IMR-90 (cell line): ENCODE results near the gene SLC22A31. TPM values are rescaled to one million over a fixed set of nuclear protein-coding genes. Genes with fewer than 3 reads are reported as not detected.

Experiments used
- ATAC-seq: fragments of 200-7000 bp; cut with Tn5 transposase; 2 replicates; pipeline ENCODE4 v1.9.1; 2020; ENCODE audit warnings: low read depth, mild to moderate bottlenecking, moderate library complexity
- BruUV-seq: library from RNA; stranded (reverse); fragments of 400-500 nt; replicated peaks from 2 replicates; lab custom pipeline; 2021; lab: Mats Ljungman, UMichigan
- CTCF ChIA-PET: fragments of 300-600 bp; formaldehyde crosslinking; extraction: SDS; loops from one replicate; lab custom pipeline; 2021; ENCODE audit warnings: antibody characterized with exemption; lab: Yijun Ruan, JAX
- POLR2A ChIA-PET: fragments of 300-600 bp; sonication (Branson Sonifier 250); formaldehyde crosslinking; loops from one replicate; lab custom pipeline; 2022; ENCODE audit warnings: antibody characterized with exemption; ENCODE audit not compliant: unreplicated experiment; lab: Charles Lee
- DNase-seq: peaks from one replicate; pipeline ENCODE4 v3.0.0; 2013
- H2AFZ ChIP-seq: replicated peaks from 2 replicates; pipeline ENCODE3; 2013; ENCODE audit warnings: low read length, mild to moderate bottlenecking; ENCODE audit not compliant: poor library complexity
- H2AK5ac ChIP-seq: 2 replicates; pipeline ENCODE4 v1.6.1; 2013; ENCODE audit warnings: low read depth, low read length, inconsistent platforms
- H2AK9ac ChIP-seq: replicated peaks from 2 replicates; pipeline ENCODE3; 2013; ENCODE audit warnings: mild to moderate bottlenecking, low read depth, low read length, moderate library complexity; ENCODE audit not compliant: poor library complexity
- H2BK120ac ChIP-seq: 2 replicates; pipeline ENCODE4 v1.6.1; 2013; ENCODE audit warnings: low read depth, low read length, inconsistent platforms
- H2BK15ac ChIP-seq: 3 replicates; pipeline ENCODE4 v1.6.1; 2013; ENCODE audit warnings: low read depth, low read length, inconsistent platforms
- H2BK20ac ChIP-seq: 2 replicates; pipeline ENCODE4 v1.6.1; 2013; ENCODE audit warnings: low read depth, mild to moderate bottlenecking, inconsistent platforms, low read length, moderate library complexity
- H2BK5ac ChIP-seq: 2 replicates; pipeline ENCODE4 v1.6.1; 2013; ENCODE audit warnings: mild to moderate bottlenecking, low read depth, low read length, inconsistent platforms; ENCODE audit not compliant: poor library complexity, severe bottlenecking
- H3K14ac ChIP-seq: replicated peaks from 2 replicates; pipeline ENCODE4 v1.6.1; 2013; ENCODE audit warnings: low read depth, low read length, inconsistent platforms
- H3K18ac ChIP-seq: 2 replicates; pipeline ENCODE4 v1.6.1; 2013; ENCODE audit warnings: low read depth, low read length, control low read depth
- H3K23ac ChIP-seq: 2 replicates; pipeline ENCODE4 v1.6.1; 2013; ENCODE audit warnings: low read depth, low read length, inconsistent platforms
- H3K27ac ChIP-seq: 2 replicates; pipeline ENCODE4 v1.5.1; 2013; ENCODE audit warnings: mild to moderate bottlenecking, control low read depth, low read length; ENCODE audit not compliant: insufficient read depth
- H3K27me3 ChIP-seq: 2 replicates; pipeline ENCODE4 v1.6.1; 2013; ENCODE audit warnings: low read length; ENCODE audit not compliant: control insufficient read depth, insufficient read depth
- H3K36me3 ChIP-seq: 2 replicates; pipeline ENCODE4 v1.6.1; 2013; ENCODE audit warnings: low read length, mixed read lengths; ENCODE audit not compliant: control insufficient read depth, insufficient read depth
- H3K4ac ChIP-seq: 2 replicates; pipeline ENCODE4 v1.6.1; 2013; ENCODE audit warnings: low read depth, low read length, inconsistent platforms
- H3K4me1 ChIP-seq: 2 replicates; pipeline ENCODE4 v1.6.1; 2013; ENCODE audit warnings: low read length, mixed read lengths; ENCODE audit not compliant: control insufficient read depth, insufficient read depth
- H3K4me2 ChIP-seq: 2 replicates; pipeline ENCODE4 v1.6.1; 2013; ENCODE audit warnings: low read depth, mild to moderate bottlenecking, control low read depth, low read length, moderate library complexity
- H3K4me3 ChIP-seq: 2 replicates; pipeline ENCODE4 v1.5.1; 2013; ENCODE audit warnings: low read depth, mild to moderate bottlenecking, control low read depth, low read length, moderate library complexity; ENCODE audit not compliant: insufficient read depth
- H3K56ac ChIP-seq: 2 replicates; pipeline ENCODE4 v1.6.1; 2013; ENCODE audit warnings: low read length, inconsistent platforms; ENCODE audit not compliant: insufficient read depth; ENCODE audit errors: extremely low read depth
- H3K79me1 ChIP-seq, 2 experiments: 2 replicates each; pipeline ENCODE4 v1.6.1; 2013; ENCODE audit warnings: low read length in 2 of 2, inconsistent platforms in 1 of 2, low read depth in 1 of 2
- H3K9ac ChIP-seq: 2 replicates; pipeline ENCODE4 v1.6.1; 2013; ENCODE audit warnings: low read depth, low read length, control low read depth
- H3K9me1 ChIP-seq: 2 replicates; pipeline ENCODE4 v1.6.1; 2013; ENCODE audit warnings: low read length, inconsistent platforms; ENCODE audit not compliant: insufficient read depth
- H3K9me3 ChIP-seq: 2 replicates; pipeline ENCODE4 v1.6.1; 2013; ENCODE audit warnings: low read length; ENCODE audit not compliant: control insufficient read depth, insufficient read depth
- H4K20me1 ChIP-seq: 2 replicates; pipeline ENCODE4 v1.6.1; 2013; ENCODE audit warnings: low read length, inconsistent platforms; ENCODE audit not compliant: insufficient read depth
- H4K5ac ChIP-seq: 2 replicates; pipeline ENCODE4 v1.6.1; 2013; ENCODE audit warnings: mild to moderate bottlenecking, low read depth, low read length, control low read depth
- H4K8ac ChIP-seq, 2 experiments: 2 replicates each; pipeline ENCODE4 v1.6.1; 2013; ENCODE audit warnings: low read depth in 2 of 2, low read length in 2 of 2, control low read depth in 1 of 2, inconsistent platforms in 1 of 2
- H4K91ac ChIP-seq: 2 replicates; pipeline ENCODE4 v1.6.1; 2013; ENCODE audit warnings: low read depth, low read length, inconsistent platforms; ENCODE audit not compliant: insufficient read depth
- BHLHE40 ChIP-seq: fragments of 150-350 bp; IDR thresholded peaks from 2 replicates; pipeline ENCODE4 v1.6.1; 2016; ENCODE audit warnings: mild to moderate bottlenecking, low read depth, low read length
- MAFK ChIP-seq: IDR thresholded peaks from 2 replicates; pipeline ENCODE4 v1.6.1; 2012; ENCODE audit warnings: low read depth, low read length, improper control_type of control experiment
- MXI1 ChIP-seq: IDR thresholded peaks from 2 replicates; pipeline ENCODE4 v1.6.1; 2012; ENCODE audit warnings: low read depth, mild to moderate bottlenecking, low read length, moderate library complexity, borderline replicate concordance
- NFE2L2 ChIP-seq: fragments of 150-350 bp; IDR thresholded peaks from 2 replicates; pipeline ENCODE4 v1.6.1; 2016; ENCODE audit warnings: low read depth, mild to moderate bottlenecking, low read length
- RAD21 ChIP-seq: IDR thresholded peaks from 2 replicates; pipeline ENCODE4 v1.6.1; 2012; ENCODE audit warnings: low read length, improper control_type of control experiment
- WGBS, 2 experiments: methylation state at CpG; one replicate each; pipeline versions ENCODE4 v1.1.5 to v1.1.7; 2013; ENCODE audit warnings: missing lambda C conversion rate in 2 of 2; ENCODE audit not compliant: insufficient read length in 1 of 2; ENCODE audit errors: extremely low coverage in 2 of 2; 5-methylcytosine and 5-hydroxymethylcytosine counted together
- dilution Hi-C: fragments of 300-500 bp; cut with HindIII; formaldehyde crosslinking; loops from one replicate; pipeline ENCODE4 v1.14.3; 2018; ENCODE audit warnings: low sequenced_read_pairs; ENCODE audit not compliant: unreplicated experiment
- in situ Hi-C: fragments of 300-500 bp; cut with MboI; formaldehyde crosslinking; loops from 3 replicates; pipeline ENCODE4 v1.14.3; 2019; ENCODE audit warnings: low sequenced_read_pairs, inconsistent platforms, mixed read lengths
- intact Hi-C: fragments of 100-400 bp; cut with micrococcal nuclease; formaldehyde crosslinking; loops from 2 replicates; pipeline ENCODE4 v1.10.0; 2022
- polyA plus RNA-seq, 3 experiments: library from polyadenylated mRNA; depleted of rRNA; stranded (reverse); fragments of >200 nt; gene quantifications; 2 replicates each; pipeline ENCODE4 v1.2.3, GENCODE V29; 2012; ENCODE audit warnings: low replicate concordance in 1 of 3
- total RNA-seq: library from RNA; depleted of rRNA; stranded (reverse); fragments of >200 nt; gene quantifications from 2 replicates; pipeline ENCODE4 v1.2.3, GENCODE V29; 2012

The SLC22A31 gene
- total and polyA plus RNA-seq, 2 of the 4 experiments (the other 2 are of a cell fraction), result 0.18 to 5.5 TPM

- in situ Hi-C loops, result no loop called here
- BruUV-seq, result no TSS peak
- Histone ChIP-seq H4K20me1 (no peaks in the 10 kb centered on the region; the same call in 1 of the 2 replicates), H3K36me3 (no peaks in the 10 kb centered on the region), H3K79me1 (no peaks in the 10 kb centered on the region), H3K9ac (no peak overlapping the region), H3K27ac (no peak overlapping the region), H3K27me3 (peaks cover 53% of the 10 kb centered on the region), H3K4me3 (no peak overlapping the region), H2BK15ac (no peak overlapping the region), H2AFZ (no peak overlapping the region), H2BK5ac (no peak overlapping the region), H3K14ac (no peak overlapping the region), H3K4me1 (no peaks in the 10 kb centered on the region), H3K18ac (no peak overlapping the region), H4K5ac (no peak overlapping the region), H4K8ac (no peak overlapping the region), H4K91ac (no peak overlapping the region), H3K56ac (no peak overlapping the region), H3K23ac (no peak overlapping the region), H3K9me3 (no peaks in the 10 kb centered on the region), H2BK120ac (no peak overlapping the region), H3K9me1 (no peaks in the 10 kb centered on the region), H2AK5ac (no peak overlapping the region), H2AK9ac (no peak overlapping the region), H2BK20ac (no peak overlapping the region), H3K4ac (no peak overlapping the region), H3K4me2 (no peak overlapping the region)
- dilution Hi-C loops, result no loop called here
- WGBS, 2 experiments, result 75% methylated on average over 2 of the region's 27 CpGs; no CpG with 5 or more reads in 1 of the 2 experiments
- TF ChIP-seq MXI1 (no peak), NFE2L2 (no peak), MAFK (no peak), RAD21 (no peak), BHLHE40 (no peak)
- no peak for DNase-seq
- POLR2A ChIA-PET, result no interaction called here
- ATAC-seq, result no peak
- CTCF ChIA-PET, result no interaction called here
- intact Hi-C loops, result no loop called here
Measured at GRCh38 chr16:89176147-89176690, 24.1 kb downstream of the SLC22A31 start.
